COLO668 (cell line): ENCODE data around the gene MYOCD.

Source experiments
- DNase-seq: peaks from one replicate; lab custom pipeline; 2025; ENCODE audit not compliant: unreplicated experiment; lab: John Stamatoyannopoulos, UW

The MYOCD gene

GRCh38 chr17:12640364-12640763 is 25.3 kb upstream of the MYOCD start:
- DNase-seq, result no peak

- DNase-seq, result no peak
Observed at GRCh38 chr17:12641084-12641483, 24.6 kb upstream of the MYOCD start.

GRCh38 chr17:12642034-12642433 is 23.7 kb upstream of the MYOCD start:
- no peak for DNase-seq

GRCh38 chr17:12643822-12644221 is 21.9 kb upstream of the MYOCD start:
- DNase-seq, result no peak

- DNase-seq, result no peak
Observed at GRCh38 chr17:12644623-12645022, 21.1 kb upstream of the MYOCD start.

GRCh38 chr17:12646761-12647422 is 18.8 kb upstream of the MYOCD start:
- no peak for DNase-seq

- DNase-seq, result no peak
Observed at GRCh38 chr17:12648498-12648897, 17.2 kb upstream of the MYOCD start.

- DNase-seq, result no peak
Observed at GRCh38 chr17:12655936-12656335, 9.8 kb upstream of the MYOCD start.

- DNase-seq, result no peak
Observed at GRCh38 chr17:12656354-12656753, 9.3 kb upstream of the MYOCD start.

GRCh38 chr17:12659500-12659899 is 6.2 kb upstream of the MYOCD start:
- DNase-seq, result no peak

GRCh38 chr17:12664252-12664651 is 1.4 kb upstream of the MYOCD start:
- no peak for DNase-seq

- no peak for DNase-seq
Observed at GRCh38 chr17:12664894-12665262, 812 bp upstream of the MYOCD start.

- DNase-seq, result no peak
Observed at GRCh38 chr17:12666718-12667117, 1.0 kb downstream of the MYOCD start.

- DNase-seq, result no peak
Observed at GRCh38 chr17:12667299-12667958, 1.7 kb downstream of the MYOCD start.

- DNase-seq, result no peak
Observed at GRCh38 chr17:12671906-12672305, 6.2 kb downstream of the MYOCD start.

- DNase-seq, result no peak
Observed at GRCh38 chr17:12672947-12673346, 7.3 kb downstream of the MYOCD start.

- DNase-seq, result no peak
Observed at GRCh38 chr17:12673788-12674187, 8.1 kb downstream of the MYOCD start.

- DNase-seq, result no peak
Observed at GRCh38 chr17:12680407-12680897, 14.8 kb downstream of the MYOCD start.

- no peak for DNase-seq
Observed at GRCh38 chr17:12680993-12681392, 15.3 kb downstream of the MYOCD start.

- no peak for DNase-seq
Observed at GRCh38 chr17:12683299-12683698, 17.6 kb downstream of the MYOCD start.

GRCh38 chr17:12686486-12686885 is 20.8 kb downstream of the MYOCD start:
- no peak for DNase-seq

- no peak for DNase-seq
Observed at GRCh38 chr17:12688382-12688781, 22.7 kb downstream of the MYOCD start.

GRCh38 chr17:12691173-12691572 is 25.5 kb downstream of the MYOCD start:
- DNase-seq, result no peak
